GM18498 (cell line): ENCODE results near the gene PHC2.

ENCODE experiments used
- ATAC-seq: cut with Tn5 transposase; IDR thresholded peaks from one replicate; pipeline ENCODE4 v1.9.1; 2021; ENCODE audit warnings: mild to moderate bottlenecking, moderate library complexity; ENCODE audit not compliant: unreplicated experiment

PHC2 gene, protein sequence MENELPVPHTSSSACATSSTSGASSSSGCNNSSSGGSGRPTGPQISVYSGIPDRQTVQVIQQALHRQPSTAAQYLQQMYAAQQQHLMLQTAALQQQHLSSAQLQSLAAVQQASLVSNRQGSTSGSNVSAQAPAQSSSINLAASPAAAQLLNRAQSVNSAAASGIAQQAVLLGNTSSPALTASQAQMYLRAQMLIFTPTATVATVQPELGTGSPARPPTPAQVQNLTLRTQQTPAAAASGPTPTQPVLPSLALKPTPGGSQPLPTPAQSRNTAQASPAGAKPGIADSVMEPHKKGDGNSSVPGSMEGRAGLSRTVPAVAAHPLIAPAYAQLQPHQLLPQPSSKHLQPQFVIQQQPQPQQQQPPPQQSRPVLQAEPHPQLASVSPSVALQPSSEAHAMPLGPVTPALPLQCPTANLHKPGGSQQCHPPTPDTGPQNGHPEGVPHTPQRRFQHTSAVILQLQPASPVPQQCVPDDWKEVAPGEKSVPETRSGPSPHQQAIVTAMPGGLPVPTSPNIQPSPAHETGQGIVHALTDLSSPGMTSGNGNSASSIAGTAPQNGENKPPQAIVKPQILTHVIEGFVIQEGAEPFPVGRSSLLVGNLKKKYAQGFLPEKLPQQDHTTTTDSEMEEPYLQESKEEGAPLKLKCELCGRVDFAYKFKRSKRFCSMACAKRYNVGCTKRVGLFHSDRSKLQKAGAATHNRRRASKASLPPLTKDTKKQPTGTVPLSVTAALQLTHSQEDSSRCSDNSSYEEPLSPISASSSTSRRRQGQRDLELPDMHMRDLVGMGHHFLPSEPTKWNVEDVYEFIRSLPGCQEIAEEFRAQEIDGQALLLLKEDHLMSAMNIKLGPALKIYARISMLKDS

GRCh38 chr1:33430692-33431593 is at the start of gene PHC2:
Gene PHC2 (minus strand): TSS chr1:33431095. CDS start chr1:33375539, 55,556 bp downstream.
- peak; percentile 95 for ATAC-seq

DNA sequence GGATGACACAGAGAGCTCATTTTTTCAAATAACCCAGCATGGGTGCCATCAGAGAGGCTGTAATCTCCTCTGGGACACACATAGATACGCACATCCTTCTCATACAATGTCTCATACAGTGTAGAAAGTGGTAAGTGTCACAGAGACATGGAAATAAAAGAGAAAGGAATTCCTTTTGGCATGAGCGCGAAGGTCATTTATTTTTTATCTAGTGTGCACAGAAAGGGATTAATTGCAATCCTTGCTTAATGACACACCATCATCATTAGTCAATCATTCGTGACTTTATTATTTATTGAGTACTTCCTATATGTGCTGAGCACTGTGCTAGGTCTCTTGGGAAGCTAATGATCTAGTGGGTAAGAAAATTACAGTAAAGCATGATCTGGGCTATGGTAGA is 46.6 kb upstream of the PHC2 start:
- ATAC-seq = no peak

- no peak for ATAC-seq
Observed at GRCh38 chr1:33473900-33474299, 43.0 kb upstream of the PHC2 start.

- ATAC-seq = peak; percentile 94
Observed at GRCh38 chr1:33472269-33472980, 41.5 kb upstream of the PHC2 start, which contains the start of gene ZSCAN20. Gene ZSCAN20 (plus strand): TSS chr1:33472645. CDS start chr1:33479289, 6,644 bp downstream.

DNA sequence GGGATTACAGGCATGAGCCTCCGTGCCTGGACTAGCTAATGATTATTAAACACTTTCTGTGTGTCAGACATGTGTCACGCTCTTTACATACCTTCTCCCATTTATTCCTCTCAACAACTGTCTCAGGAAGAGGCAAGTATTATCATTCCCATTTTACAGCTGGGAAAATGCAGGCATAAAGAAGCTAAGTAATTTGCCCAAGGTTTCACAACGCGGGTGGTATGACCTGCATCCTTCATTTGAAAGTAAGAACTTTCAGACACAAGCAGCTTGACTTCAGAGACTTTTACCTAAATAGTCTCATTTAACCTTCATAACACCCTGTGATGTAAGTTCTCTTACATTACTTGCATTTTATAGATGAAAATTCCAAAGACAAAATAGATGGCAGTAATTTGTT is 40.5 kb upstream of the PHC2 start:
- no peak for ATAC-seq

- ATAC-seq = no peak
Observed at GRCh38 chr1:33470495-33471012, 39.7 kb upstream of the PHC2 start.

- no peak for ATAC-seq
Observed at GRCh38 chr1:33469691-33470090, 38.8 kb upstream of the PHC2 start.

DNA sequence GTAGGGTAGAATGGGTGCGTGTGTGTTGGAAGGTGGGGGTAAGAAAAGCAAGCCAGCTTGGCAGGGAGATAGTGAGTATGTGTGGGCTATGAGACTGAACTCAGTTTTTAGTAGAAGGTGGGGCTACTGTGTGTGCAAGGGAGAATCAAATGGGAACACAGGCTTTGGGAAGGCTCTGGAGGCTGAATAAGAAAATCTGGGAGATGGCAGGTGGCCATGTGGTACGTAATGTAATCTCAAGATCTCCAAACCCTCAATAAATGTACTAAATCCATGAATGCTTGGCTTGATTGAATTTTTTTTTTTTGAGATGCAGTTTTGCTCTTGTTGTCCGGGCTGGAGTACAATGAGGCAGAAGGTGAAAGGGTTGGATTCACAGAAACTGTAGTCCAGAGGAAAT is 38.1 kb upstream of the PHC2 start:
- no peak for ATAC-seq

GRCh38 chr1:33468531-33468930 is 37.6 kb upstream of the PHC2 start:
- ATAC-seq = no peak

- ATAC-seq = no peak
Observed at GRCh38 chr1:33468011-33468410, 37.1 kb upstream of the PHC2 start.

- no peak for ATAC-seq
Observed at GRCh38 chr1:33466159-33466558, 35.3 kb upstream of the PHC2 start.

- no peak for ATAC-seq
Observed at GRCh38 chr1:33465316-33465715, 34.4 kb upstream of the PHC2 start.

DNA sequence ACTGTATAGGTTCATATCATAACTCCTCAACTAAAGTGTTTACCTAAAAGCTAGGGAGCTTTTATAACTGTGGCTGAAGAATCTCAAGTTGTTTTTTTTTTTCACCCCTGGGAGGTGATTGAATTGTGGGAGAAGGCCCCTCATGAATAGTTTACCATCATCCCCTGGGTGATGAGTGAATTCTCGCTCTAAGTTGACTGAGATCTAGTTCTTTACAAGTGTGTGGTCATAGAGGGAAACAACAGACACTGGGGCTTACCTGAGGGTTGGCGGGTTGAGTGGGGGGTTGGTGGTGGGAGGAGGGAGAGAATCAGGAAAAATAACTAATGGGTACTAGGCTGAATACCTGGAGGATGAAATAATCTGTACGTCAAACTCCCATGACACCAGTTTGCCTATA is 33.7 kb upstream of the PHC2 start:
- no peak for ATAC-seq

GRCh38 chr1:33462405-33463164 is 31.7 kb upstream of the PHC2 start:
- ATAC-seq = peak; percentile 37

DNA sequence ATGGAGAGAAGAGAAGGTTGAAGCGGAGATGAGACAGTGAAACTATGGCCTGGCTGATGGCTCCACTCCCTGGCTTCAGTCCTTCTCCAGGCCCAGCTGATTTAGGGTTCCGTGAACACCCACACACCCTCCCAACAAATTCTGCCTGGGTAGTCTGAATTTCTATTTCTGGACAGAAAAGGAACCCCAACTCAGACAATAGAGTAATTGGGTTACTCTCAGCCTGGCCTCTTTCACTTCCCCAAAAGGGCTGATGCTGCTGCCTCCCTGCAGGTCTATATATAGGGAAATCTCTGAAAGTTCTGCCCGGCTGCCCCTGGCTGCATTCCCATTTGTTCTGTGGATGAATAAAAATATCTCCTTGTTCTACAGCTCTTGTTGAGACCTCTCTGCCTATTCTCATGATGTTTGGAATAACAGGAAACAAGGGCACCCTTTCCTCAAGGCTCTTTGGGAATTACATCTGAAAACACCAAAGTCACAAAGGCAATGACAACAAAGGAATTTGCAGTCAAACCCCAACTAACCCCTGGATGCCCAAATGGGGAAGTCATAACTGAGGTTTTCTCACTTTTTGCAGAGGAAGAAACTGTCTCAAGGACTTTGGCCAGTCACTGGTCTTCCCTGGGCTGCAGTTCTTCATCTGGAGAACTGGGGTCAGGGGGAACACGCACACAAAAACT is 30.2 kb upstream of the PHC2 start:
- ATAC-seq = peak; percentile 73

- no peak for ATAC-seq
Observed at GRCh38 chr1:33460144-33460543, 29.2 kb upstream of the PHC2 start.

DNA sequence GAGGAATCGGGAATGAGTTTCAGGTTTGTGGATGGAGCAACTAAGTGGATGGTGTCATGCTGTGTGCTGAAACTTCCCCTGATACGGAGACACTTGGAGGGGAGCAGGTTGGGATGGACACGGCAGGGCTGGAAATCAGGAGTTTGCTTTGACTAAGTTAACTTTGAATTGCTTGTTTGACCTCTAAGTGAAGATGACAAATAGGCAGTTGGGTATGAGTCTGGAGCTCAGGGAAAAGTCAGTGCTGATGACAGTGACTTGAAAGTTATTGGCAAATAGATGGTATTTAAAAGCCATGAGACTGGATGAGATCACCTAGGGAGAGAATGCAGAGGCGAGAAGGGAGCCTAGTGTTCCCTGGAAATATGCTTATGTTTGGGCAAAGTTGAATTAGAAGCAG is 28.8 kb upstream of the PHC2 start:
- ATAC-seq = no peak

- ATAC-seq = no peak
Observed at GRCh38 chr1:33456502-33456886, 25.6 kb upstream of the PHC2 start.
